Superior temporal gyrus (tissue), 1 donor: ENCODE data around the gene MIDN.

Source experiments
- DNase-seq: peaks from one replicate; pipeline ENCODE4 v3.0.0-alpha.2; 2016; ENCODE audit errors: extremely low spot score

The MIDN gene

DNA sequence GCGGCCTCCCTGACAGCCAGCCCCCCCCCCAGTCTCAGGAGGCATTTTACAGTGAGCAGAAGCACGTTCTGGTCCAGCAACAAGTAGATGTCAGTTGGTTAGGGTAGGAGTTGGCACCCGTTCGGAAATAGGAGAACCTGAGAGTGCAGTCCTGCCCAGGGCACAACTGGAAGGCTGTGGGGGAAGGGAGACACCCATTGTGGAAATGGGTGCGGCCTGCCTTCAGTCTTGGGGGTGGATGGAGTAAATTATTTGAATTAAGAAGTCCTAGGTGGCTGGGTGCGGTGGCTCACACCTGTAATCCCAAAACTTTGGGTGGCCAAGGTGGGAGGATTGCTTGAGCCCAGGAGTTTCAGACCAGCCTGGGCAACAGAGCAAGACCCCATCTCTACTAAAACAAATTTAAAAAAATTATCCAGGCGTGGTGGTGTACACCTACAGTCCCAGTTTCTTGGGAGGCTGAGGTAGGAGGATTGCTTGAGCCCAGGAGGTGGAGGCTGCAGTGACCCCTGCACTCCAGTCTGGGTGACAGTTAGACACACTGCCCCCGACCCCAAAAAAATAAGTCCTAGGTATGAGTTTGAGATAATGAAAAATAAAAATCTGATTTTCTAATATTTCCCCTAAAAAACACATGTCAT, 21.9 kb downstream of the MIDN start:
- no peak for DNase-seq

DNA sequence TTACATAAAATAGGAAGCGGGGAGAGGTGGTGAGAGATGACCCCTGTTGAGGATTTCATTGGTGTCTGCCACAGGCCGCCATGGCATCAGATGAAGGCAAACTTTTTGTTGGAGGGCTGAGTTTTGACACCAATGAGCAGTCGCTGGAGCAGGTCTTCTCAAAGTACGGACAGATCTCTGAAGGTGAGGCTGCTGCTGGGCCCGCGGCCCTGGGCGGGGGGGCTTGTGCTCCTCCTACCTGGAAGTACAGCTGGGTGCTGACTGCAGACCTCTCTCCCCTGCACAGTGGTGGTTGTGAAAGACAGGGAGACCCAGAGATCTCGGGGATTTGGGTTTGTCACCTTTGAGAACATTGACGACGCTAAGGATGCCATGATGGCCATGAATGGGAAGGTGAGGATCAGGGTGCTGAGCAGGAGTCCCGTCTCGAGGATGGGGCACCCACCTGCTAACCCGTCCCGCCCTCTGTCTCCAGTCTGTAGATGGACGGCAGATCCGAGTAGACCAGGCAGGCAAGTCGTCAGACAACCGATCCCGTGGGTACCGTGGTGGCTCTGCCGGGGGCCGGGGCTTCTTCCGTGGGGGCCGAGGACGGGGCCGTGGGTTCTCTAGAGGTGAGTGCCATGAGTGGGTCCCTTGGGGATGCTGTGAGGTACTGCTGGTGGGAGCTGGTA, 22.6 kb downstream of the MIDN start:
- no peak for DNase-seq

DNA sequence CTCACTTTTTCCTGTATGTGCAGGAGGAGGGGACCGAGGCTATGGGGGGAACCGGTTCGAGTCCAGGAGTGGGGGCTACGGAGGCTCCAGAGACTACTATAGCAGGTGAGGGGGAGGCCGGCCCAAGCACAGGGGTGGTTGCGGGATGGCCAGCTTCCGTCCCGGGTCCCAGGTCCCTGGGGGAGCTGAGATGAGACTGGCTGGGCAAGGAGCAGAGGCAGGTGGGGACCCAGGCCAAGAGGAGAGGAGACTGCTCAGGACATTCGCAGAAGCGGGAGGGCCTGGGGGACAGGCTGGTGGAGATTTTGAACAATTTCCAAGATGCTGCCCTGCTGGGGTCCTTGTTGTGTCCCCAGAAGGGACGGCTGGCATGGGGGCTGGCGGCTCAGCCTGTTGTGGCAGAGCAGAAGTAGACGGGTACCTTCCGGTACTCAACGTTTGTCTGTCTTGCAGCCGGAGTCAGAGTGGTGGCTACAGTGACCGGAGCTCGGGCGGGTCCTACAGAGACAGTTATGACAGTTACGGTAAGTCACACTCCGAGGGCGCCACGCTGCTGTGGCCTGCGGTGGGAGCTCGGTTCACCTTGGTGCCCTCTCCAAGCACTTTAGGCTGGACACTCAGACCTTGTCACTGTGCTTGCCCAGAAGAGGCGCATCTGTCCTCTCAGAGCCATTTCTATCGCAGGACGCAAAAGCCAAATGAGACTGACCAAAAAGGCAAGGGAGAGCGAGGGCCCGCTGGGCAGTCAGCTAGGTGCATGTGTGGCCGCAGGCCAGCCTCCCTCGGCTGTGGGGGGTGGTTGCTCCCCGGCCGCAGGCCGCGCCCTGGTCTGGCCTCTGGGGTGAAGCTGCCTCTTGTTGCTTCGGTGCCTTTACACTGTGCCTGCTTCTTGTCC, 23.4 kb downstream of the MIDN start:
- peak; percentile 7 for DNase-seq

DNA sequence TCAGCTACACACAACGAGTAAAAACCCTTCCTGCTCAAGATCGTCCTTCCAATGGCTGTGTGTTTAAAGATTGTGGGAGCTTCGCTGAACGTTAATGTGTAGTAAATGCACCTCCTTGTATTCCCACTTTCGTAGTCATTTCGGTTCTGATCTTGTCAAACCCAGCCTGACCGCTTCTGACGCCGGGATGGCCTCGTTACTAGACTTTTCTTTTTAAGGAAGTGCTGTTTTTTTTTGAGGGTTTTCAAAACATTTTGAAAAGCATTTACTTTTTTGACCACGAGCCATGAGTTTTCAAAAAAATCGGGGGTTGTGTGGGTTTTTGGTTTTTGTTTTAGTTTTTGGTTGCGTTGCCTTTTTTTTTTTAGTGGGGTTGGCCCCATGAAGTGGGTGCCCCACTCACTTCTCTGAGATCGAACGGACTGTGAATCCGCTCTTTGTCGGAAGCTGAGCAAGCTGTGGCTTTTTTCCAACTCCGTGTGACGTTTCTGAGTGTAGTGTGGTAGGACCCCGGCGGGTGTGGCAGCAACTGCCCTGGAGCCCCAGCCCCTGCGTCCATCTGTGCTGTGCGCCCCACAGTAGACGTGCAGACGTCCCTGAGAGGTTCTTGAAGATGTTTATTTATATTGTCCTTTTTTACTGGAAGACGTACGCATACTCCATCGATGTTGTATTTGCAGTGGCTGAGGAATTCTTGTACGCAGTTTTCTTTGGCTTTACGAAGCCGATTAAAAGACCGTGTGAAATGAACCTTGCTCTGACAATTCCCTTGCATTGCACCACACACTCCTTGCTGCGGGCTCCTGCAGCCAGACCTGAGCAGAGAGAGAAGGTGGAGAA, 24.3 kb downstream of the MIDN start:
- peak; percentile 60 for DNase-seq

DNA sequence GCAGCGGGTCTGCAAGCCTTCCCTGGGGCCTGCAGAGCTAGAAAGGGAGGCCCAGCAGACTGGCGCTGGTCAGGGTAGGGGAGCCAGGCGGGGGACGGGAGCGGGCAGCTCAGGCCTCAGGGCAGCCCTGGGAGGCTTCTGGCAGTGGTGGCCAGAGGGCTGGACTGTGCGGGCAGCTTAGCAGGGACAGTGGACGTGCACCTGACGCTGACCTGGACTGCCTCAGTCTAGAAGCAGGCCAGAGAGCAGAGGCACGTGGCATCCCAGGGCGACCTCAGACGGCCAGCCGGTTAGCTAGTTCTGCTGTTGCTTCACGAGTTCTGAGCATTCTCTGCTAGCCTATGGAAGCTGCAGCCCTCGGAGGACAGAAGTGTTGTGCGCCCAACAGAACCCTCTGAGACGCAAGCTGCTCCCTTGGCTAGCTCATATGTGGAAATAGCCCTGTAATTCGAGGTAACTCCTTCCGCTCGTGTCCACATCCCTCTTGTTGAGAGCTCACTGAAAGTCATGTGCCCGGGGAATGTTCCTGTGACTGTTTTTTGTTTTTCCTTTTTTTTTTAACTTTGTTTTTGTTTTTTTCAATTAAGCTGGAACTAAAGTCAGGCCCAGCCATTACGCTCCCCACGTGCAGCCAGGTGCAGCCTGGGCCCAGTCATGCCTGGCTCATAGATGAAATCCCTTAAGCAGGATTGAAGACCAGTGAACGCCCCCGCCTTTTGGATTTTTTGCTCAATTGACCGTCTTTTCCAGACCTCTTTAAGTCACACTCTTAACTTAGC, 25.1 kb downstream of the MIDN start:
- DNase-seq = peak; percentile 9

DNA sequence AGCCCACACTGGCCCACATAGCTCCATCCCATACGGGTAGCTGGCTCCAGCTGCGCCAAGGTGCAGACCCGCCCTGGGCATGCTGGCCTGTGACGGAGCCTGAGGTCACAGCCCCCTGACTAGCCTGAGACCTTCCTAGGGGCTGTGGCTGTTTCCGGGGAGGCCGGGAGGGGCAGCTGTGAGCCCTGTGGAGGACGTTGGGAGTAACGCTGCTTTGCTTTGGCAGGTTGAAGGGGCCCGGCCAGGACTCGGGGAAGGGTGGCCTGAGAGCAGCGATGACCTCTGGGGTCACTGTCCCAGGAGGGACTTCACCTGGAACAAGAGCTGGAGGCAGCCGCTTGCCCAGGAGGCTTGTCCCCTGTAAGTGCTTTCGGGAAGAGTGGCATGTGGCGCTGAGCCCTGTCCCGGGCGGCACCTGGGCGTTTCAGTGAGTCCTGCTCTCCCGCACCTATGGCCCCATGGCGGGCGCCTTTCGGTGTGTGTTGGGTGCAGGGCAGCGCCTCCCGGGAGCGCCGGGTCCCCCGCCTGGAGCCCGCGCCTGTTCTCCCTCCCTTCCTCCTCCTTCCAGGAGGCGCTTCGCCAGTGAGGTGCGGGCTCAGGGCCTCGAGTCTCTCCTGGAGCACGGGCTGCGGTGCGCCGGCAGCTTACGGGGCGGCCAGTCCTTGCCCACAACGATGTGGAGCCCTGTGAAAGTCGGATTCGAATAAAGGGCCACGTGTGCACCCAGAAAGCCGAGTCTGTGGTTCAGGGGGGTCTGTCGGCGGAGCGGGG, 25.9 kb downstream of the MIDN start:
- DNase-seq = no peak

DNA sequence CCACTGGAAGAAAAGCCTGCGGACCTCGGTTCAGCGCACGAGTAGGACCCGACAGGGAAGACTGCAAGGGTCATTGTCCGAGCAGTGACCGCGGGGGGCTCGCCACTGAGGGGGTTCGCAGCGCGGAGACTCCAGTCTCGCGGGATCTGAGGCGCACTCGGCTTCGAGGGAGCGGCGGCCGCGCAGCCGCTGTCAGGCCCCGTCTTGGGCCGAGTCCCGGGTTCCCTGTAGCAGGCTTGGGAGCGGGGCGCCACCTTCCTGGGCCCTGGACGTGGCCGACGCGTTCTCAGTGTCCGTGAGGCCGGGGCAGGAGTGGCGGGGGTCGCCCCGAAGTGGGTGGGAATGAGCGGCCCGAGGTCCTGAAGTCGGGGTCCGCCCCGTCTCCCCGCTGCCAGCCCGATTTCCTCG, 26.5 kb downstream of the MIDN start:
- no peak for DNase-seq

DNA sequence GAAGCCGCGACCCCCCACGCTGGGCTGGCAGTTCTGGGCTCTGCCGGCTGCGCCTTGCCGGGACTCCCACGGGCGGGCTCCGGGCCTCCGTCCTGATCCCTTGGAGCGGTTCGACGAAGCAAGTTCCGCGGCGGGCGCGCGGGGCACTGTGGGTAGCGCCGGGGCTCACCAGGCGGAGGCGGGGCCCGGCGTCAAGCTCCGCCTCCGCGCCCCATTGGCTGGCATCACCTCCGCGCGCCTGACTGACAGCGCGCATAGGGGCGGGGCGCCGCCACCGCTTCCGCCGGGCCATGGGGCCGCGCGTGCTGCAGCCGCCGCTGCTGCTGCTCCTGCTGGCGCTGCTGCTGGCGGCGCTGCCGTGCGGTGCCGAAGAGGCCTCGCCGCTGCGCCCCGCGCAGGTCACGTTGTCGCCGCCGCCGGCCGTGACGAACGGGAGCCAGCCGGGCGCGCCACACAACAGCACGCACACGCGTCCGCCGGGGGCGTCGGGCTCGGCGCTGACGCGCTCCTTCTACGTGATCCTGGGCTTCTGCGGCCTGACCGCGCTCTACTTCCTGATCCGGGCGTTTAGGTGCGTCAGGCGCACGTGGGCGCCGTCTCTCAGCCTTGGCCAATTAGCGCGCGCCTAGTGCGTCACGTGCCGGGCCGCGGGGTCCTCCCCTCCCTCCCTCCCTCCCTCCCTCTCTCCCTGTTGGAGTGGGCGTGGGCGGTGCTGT, 27.0 kb downstream of the MIDN start, which contains the start of gene FAM174C:
TSS of gene FAM174C (plus strand) at position 271 of the 716 bp plus-strand sequence. CDS start at position 291, 20 bp downstream.
- peak; percentile 95 for DNase-seq

DNA sequence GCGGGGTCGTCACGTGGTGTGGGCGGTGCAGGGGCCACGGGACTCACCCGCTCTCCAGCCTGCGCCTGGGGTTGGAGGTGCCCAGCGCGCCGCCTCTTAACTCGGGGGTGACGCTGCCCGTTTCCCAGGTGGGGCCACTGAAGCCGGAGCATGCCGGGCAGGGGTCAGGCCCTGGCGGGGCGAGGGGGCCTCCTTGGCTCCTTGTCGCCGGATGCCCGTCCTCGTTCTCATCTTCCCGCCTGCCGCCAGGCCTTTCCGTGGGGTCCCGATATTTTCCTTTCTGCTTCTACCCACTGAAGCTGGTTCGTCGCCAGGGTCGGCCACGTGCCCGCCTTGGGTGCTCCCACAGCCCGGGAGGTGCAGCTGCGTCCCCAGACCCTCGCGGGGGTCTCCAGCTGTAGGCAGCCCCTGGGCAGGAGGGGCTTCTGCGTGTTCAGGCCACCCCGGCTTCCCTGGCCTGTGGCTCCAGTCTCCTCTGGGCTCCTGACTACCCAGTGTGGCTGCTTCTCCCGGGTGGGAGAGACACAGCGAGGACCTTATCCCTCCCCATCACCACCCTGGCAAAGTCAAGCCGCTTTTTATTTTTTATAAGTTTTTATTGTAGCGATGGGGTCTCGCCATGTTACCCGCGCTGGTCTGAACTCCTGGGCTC, 27.7 kb downstream of the MIDN start:
- DNase-seq = no peak

DNA sequence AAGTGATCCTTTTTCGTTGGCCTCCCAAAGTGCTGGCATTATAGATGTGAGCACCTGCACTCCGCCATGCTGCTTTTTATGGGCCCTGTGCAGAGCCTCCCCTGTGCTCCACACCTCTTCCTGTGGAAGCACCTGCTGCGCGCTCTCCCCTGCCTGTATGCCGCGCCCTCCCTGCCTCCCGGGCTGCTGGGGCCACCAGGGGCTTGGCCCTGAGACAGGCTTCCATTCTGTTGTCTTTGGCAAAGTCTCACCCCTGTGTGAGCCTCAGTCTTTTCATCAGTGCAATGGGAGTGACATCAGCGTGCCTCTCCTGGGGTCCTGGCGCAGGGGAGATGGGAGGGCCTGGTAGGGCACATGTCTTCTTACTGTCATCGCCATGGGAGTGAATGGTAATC, 28.2 kb downstream of the MIDN start:
- DNase-seq = no peak

DNA sequence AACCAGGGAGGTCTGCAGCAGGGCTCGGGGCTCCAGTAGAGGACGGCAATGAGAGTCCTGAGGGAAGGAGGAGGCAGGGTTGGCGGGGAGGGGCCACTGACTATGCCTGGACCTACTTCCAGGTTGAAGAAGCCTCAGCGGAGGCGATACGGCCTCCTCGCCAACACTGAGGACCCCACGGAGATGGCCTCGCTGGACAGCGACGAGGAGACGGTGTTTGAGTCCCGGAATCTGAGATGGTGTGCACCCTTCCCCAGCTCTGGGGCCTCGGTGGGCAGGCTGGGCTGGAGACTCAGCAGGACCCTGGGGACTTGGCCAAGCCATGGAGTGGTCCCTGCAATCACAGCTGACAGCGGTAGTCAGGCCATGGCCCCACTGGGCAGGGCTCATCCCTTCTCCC, 28.7 kb downstream of the MIDN start:
- DNase-seq = no peak

DNA sequence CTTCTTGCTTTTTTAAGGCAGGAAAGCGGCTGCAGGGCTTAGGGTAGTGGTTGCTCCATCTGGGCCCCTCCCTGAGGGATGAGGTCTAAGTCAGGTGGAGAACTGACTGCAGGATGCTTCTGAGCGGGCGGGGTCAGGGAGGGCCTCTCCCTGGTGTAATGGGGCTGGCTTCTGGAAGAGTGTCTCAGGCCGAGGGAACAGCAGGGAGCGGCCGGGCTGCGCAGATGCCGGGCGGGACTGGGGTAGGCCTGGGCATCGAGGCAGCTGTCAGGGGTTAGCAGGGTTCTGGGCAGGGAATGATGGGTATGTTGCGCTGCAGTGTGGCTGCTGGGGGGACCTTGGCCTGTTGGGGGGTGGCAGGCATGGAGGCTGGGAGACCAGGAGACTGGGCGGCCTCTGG, 29.7 kb downstream of the MIDN start:
- no peak for DNase-seq

DNA sequence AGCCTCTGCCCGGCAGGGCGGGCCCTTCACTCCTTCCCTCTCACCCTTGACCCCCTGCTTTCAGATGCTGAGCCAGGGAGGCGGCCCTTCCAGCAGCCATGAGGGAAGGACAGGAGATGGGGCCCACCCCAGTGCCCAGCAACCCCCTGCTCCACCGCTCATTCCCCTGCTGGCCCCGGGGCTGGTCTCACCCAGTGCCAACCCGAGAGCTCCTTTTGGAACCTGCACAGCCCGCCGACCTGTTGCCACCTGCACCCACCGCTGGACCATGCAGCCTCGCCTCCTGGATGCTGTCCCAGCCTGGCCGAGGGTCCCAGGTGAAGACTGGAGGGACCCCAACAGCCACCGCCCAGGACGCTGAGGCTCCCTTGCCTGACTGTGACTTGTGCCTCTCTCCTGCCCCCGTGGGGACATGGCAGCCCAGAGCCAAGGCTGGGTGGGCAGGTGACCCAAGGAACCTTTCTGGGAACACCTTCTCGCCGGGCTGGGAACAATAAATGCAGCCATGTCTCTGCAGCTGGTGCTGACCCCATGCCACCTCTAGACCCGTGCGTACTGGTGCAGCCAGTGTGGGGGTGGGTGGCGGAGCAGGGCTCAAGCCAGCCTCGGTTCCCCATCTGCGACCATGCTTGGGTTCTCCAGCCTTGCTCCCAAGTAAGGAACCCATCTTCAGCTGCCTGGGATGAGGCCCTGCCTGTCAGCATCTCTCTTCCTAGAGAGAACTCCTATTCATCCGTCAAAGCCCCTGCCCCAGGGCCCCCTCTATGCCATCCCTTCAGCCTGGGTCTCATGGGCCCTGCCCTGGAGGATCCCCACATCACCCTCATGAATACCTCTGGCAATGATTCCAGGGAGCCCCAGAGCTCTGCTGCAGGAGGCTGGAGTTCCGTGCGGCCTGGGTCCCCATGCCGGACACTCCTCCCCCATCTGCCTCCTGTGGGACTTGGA, 30.6 kb downstream of the MIDN start:
- DNase-seq = no peak

DNA sequence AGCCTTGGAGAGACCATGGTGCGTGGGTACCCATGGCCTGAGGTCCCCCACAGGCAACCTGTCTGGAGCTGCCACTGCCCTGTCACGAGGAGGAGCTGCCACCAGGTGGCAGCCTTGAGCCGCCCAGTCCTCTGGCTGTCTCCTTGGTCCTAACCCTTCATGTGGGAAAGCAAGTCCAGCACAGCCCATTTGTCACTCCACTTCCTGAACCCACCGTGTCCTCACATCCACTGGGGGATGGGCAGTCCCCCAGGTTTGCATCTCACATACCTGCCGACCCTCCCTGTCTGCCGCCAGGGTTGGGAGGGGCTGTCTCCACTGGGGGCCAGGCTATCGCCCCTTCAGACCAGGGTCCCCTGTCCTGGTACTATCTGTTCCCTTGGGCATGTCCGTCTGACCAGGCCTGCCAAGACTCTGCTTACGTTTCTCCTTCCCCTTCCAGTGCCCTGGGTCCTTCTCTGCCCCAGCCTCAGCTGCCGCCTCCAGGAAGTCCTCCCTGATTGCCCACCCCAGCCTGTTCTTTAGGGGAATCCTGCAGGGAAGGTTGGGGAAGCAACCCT, 31.5 kb downstream of the MIDN start:
- peak; percentile 92 for DNase-seq

DNA sequence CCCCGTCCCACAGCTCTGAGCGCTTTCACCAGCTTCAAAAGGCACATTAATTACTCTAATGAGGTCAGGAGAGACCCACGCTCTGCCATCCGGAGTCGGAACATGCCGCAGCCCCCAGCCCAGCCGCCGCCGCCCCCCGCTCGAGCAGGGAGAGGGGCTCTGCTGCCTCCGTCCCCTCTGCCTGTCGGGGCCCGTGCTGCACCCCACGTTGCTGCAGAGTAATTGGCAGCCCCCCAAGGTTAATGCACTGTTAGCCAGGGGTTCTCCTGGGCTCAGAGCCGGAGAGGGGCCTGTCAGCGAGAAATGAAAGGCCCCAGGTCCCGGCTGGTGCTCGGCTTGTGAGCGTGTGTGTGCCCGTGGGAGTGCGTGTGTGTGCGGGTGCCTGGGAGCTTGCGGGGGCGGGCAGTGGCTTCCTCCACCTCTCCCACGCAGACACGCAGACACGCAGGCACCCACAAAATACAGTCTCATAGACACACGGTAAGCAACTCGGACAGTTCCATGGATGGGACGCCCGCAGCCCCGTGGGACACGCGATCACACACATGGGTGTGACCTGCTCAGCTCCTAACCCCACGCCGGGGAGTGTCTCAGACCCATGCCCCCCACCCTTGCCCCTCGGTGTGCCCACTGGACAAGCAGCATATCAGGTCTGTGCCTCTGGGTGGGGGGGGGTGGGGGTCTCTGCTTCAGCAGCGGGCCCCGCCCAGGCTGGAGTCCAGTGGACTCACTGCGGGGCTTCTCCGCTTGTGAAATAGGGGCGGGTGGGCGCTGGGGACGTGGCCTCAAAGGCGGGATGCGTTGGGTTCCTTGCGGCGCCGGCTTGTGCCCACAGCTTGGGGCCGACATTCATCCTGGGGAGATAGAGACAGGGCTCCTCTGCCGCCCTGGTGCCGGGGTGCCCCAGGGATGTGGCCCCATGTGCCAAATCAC, 32.5 kb downstream of the MIDN start:
- DNase-seq = no peak

DNA sequence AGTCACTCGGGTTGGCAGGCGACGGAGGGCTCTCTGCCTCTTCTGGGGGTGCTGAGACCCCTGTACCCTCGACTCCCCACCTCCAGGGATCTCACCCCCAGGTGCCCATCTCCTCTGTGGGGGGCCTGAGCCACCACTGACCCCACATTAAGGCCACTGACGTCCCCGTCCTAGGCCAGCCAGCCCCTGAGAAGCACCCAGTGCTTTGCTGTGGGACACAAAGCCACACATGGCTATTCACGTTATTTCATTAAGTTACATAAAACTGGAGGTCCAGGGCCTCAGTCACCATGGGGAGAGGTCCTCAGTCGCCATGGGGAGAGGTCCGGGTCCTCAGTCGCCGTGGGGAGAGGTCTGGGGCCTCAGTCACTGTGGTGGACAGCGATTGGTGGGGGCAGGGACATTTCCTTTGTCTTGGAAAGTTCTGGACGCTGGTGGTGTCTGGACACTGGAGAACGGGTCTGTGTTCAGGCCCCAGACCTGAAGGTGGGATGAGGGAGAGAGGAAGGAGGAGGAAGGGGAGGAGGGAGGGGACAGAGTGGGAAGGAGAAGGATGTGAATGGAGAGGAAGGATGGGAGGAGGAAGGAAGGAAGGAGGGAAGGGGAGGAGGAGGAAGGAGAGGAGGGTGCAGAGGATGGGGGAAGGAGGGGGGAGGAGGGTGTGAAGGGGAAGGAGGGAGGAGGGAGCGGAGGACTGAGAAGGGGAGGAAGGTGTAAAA, 33.3 kb downstream of the MIDN start:
- DNase-seq = no peak
